ENCODE data around the gene TEDDM1. TPM values are rescaled to one million over a fixed set of nuclear protein-coding genes. Genes with fewer than 3 reads are reported as not detected.

TEDDM1 gene
- total RNA-seq, 1 experiment from 2014 or later, result not detected

GRCh38 chr1:182367926-182368325, 32.5 kb downstream of the TEDDM1 start:
- 0 out of 2 replicates have a peak, but pooled peaks cover 3% of the 10 kb centered on the region for H3K27me3 ChIP-seq (ENCODE audit: low read length)
- no peaks in the 10 kb centered on the region for H3K4me1 ChIP-seq (ENCODE audit: low read length)
- no peak overlapping the region for H3K27ac ChIP-seq (ENCODE audit: low read length)
- no peak overlapping the region for H3K4me3 ChIP-seq (ENCODE audit: low read length)
- no peak overlapping the region for H3K9ac ChIP-seq (ENCODE audit: low read length)
- H3K9me2 ChIP-seq (replicated peaks; ENCODE audit: insufficient read depth, low read length), result no peaks in the 10 kb centered on the region
- no peaks in the 10 kb centered on the region for H3K36me3 ChIP-seq (ENCODE audit: insufficient read depth, low read length)
- DNase-seq, result no peak
- no peaks in the 10 kb centered on the region for H4K20me1 ChIP-seq (ENCODE audit: insufficient read depth, low read depth, low read length)
- no peak overlapping the region for H2AFZ ChIP-seq (ENCODE audit: low read length)
- no peaks in the 10 kb centered on the region for H3K9me3 ChIP-seq (ENCODE audit: low read length)
- H3K79me2 ChIP-seq (ENCODE audit: low read length), result no peaks in the 10 kb centered on the region
- H3K4me2 ChIP-seq (ENCODE audit: low read depth, low read length, poor library complexity, severe bottlenecking), result no peak overlapping the region

- H3K36me3 ChIP-seq (ENCODE audit: insufficient read depth, low read length), result no peaks in the 10 kb centered on the region
- no peak for DNase-seq
- no peak overlapping the region for H3K9ac ChIP-seq (ENCODE audit: low read length)
- H3K4me3 ChIP-seq (ENCODE audit: low read length), result no peak overlapping the region
- H3K9me2 ChIP-seq (replicated peaks; ENCODE audit: insufficient read depth, low read length), result no peaks in the 10 kb centered on the region
- H3K79me2 ChIP-seq (ENCODE audit: low read length), result no peaks in the 10 kb centered on the region
- H3K27ac ChIP-seq (ENCODE audit: low read length), result no peak overlapping the region
- H4K20me1 ChIP-seq (ENCODE audit: insufficient read depth, low read depth, low read length), result no peaks in the 10 kb centered on the region
- H3K27me3 ChIP-seq (ENCODE audit: low read length), result 0 out of 2 replicates have a peak, but pooled peaks cover 3% of the 10 kb centered on the region
- no peak overlapping the region for H3K4me2 ChIP-seq (ENCODE audit: low read depth, low read length, poor library complexity, severe bottlenecking)
- no peaks in the 10 kb centered on the region for H3K4me1 ChIP-seq (ENCODE audit: low read length)
- H2AFZ ChIP-seq (ENCODE audit: low read length), result no peak overlapping the region
- H3K9me3 ChIP-seq (ENCODE audit: low read length), result no peaks in the 10 kb centered on the region
Measured at GRCh38 chr1:182366596-182366995, 33.9 kb downstream of the TEDDM1 start.

- H3K4me3 ChIP-seq (ENCODE audit: low read length), result no peak overlapping the region
- H3K9me3 ChIP-seq (ENCODE audit: low read length), result no peaks in the 10 kb centered on the region
- H4K20me1 ChIP-seq (ENCODE audit: insufficient read depth, low read depth, low read length), result no peaks in the 10 kb centered on the region
- DNase-seq, result no peak
- no peak overlapping the region for H2AFZ ChIP-seq (ENCODE audit: low read length)
- H3K4me1 ChIP-seq (ENCODE audit: low read length), result no peaks in the 10 kb centered on the region
- H3K4me2 ChIP-seq (ENCODE audit: low read depth, low read length, poor library complexity, severe bottlenecking), result no peak overlapping the region
- H3K9me2 ChIP-seq (replicated peaks; ENCODE audit: insufficient read depth, low read length), result no peaks in the 10 kb centered on the region
- no peaks in the 10 kb centered on the region for H3K36me3 ChIP-seq (ENCODE audit: insufficient read depth, low read length)
- H3K27me3 ChIP-seq (ENCODE audit: low read length), result 0 out of 2 replicates have a peak, but pooled peaks cover 3% of the 10 kb centered on the region
- no peak overlapping the region for H3K9ac ChIP-seq (ENCODE audit: low read length)
- no peak overlapping the region for H3K27ac ChIP-seq (ENCODE audit: low read length)
- H3K79me2 ChIP-seq (ENCODE audit: low read length), result no peaks in the 10 kb centered on the region
Measured at GRCh38 chr1:182359645-182360044, 40.8 kb downstream of the TEDDM1 start.

GRCh38 chr1:182357913-182358312, 42.6 kb downstream of the TEDDM1 start:
- H3K27me3 ChIP-seq (ENCODE audit: low read length), result no peaks in the 10 kb centered on the region
- H3K9me2 ChIP-seq (replicated peaks; ENCODE audit: insufficient read depth, low read length), result no peaks in the 10 kb centered on the region
- H3K9me3 ChIP-seq (ENCODE audit: low read length), result no peaks in the 10 kb centered on the region
- no peaks in the 10 kb centered on the region for H3K79me2 ChIP-seq (ENCODE audit: low read length)
- no peak overlapping the region for H3K9ac ChIP-seq (ENCODE audit: low read length)
- no peaks in the 10 kb centered on the region for H4K20me1 ChIP-seq (ENCODE audit: insufficient read depth, low read depth, low read length)
- no peak overlapping the region for H3K4me2 ChIP-seq (ENCODE audit: low read depth, low read length, poor library complexity, severe bottlenecking)
- no peak overlapping the region for H3K27ac ChIP-seq (ENCODE audit: low read length)
- no peak for DNase-seq
- H3K36me3 ChIP-seq (ENCODE audit: insufficient read depth, low read length), result no peaks in the 10 kb centered on the region
- no peak overlapping the region for H3K4me3 ChIP-seq (ENCODE audit: low read length)
- H2AFZ ChIP-seq (ENCODE audit: low read length), result no peak overlapping the region
- H3K4me1 ChIP-seq (ENCODE audit: low read length), result no peaks in the 10 kb centered on the region

- no peak for DNase-seq
- Histone ChIP-seq H3K79me2 (ENCODE audit: low read length) (no peaks in the 10 kb centered on the region), H3K27me3 (ENCODE audit: low read length) (no peaks in the 10 kb centered on the region), H3K9me3 (ENCODE audit: low read length) (no peaks in the 10 kb centered on the region), H3K36me3 (ENCODE audit: insufficient read depth, low read length) (no peaks in the 10 kb centered on the region), H2AFZ (ENCODE audit: low read length) (no peak overlapping the region), H3K9me2 (replicated peaks; ENCODE audit: insufficient read depth, low read length) (no peaks in the 10 kb centered on the region), H3K4me3 (ENCODE audit: low read length) (no peak overlapping the region), H3K4me1 (ENCODE audit: low read length) (no peaks in the 10 kb centered on the region), H3K4me2 (ENCODE audit: low read depth, low read length, poor library complexity, severe bottlenecking) (no peak overlapping the region), H4K20me1 (ENCODE audit: insufficient read depth, low read depth, low read length) (no peaks in the 10 kb centered on the region), H3K27ac (ENCODE audit: low read length) (no peak overlapping the region), H3K9ac (ENCODE audit: low read length) (no peak overlapping the region)
Measured at GRCh38 chr1:182357171-182357570, 43.3 kb downstream of the TEDDM1 start.

GRCh38 chr1:182355723-182356098, 44.8 kb downstream of the TEDDM1 start:
- no peak overlapping the region for H3K9ac ChIP-seq (ENCODE audit: low read length)
- no peaks in the 10 kb centered on the region for H4K20me1 ChIP-seq (ENCODE audit: insufficient read depth, low read depth, low read length)
- H3K4me1 ChIP-seq (ENCODE audit: low read length), result no peaks in the 10 kb centered on the region
- H2AFZ ChIP-seq (ENCODE audit: low read length), result no peak overlapping the region
- H3K9me3 ChIP-seq (ENCODE audit: low read length), result no peaks in the 10 kb centered on the region
- DNase-seq, result no peak
- H3K4me2 ChIP-seq (ENCODE audit: low read depth, low read length, poor library complexity, severe bottlenecking), result no peak overlapping the region
- H3K4me3 ChIP-seq (ENCODE audit: low read length), result no peak overlapping the region
- no peaks in the 10 kb centered on the region for H3K9me2 ChIP-seq (replicated peaks; ENCODE audit: insufficient read depth, low read length)
- H3K79me2 ChIP-seq (ENCODE audit: low read length), result no peaks in the 10 kb centered on the region
- no peak overlapping the region for H3K27ac ChIP-seq (ENCODE audit: low read length)
- H3K36me3 ChIP-seq (ENCODE audit: insufficient read depth, low read length), result no peaks in the 10 kb centered on the region
- H3K27me3 ChIP-seq (ENCODE audit: low read length), result 0 out of 2 replicates have a peak, but pooled peaks cover 2% of the 10 kb centered on the region

- Histone ChIP-seq H3K9me3 (ENCODE audit: low read length) (no peaks in the 10 kb centered on the region), H3K36me3 (ENCODE audit: insufficient read depth, low read length) (no peaks in the 10 kb centered on the region), H3K27me3 (ENCODE audit: low read length) (0 out of 2 replicates have a peak, but pooled peaks cover 2% of the 10 kb centered on the region), H2AFZ (ENCODE audit: low read length) (no peak overlapping the region), H3K4me2 (ENCODE audit: low read depth, low read length, poor library complexity, severe bottlenecking) (no peak overlapping the region), H3K27ac (ENCODE audit: low read length) (no peak overlapping the region), H3K9ac (ENCODE audit: low read length) (no peak overlapping the region), H3K4me1 (ENCODE audit: low read length) (peaks cover 6% of the 10 kb centered on the region), H3K4me3 (ENCODE audit: low read length) (no peak overlapping the region), H3K9me2 (replicated peaks; ENCODE audit: insufficient read depth, low read length) (no peaks in the 10 kb centered on the region), H4K20me1 (ENCODE audit: insufficient read depth, low read depth, low read length) (no peaks in the 10 kb centered on the region), H3K79me2 (ENCODE audit: low read length) (no peaks in the 10 kb centered on the region)
- DNase-seq, result no peak
Measured at GRCh38 chr1:182351790-182352364, 48.6 kb downstream of the TEDDM1 start.

- peaks cover 6% of the 10 kb centered on the region for H3K4me1 ChIP-seq (ENCODE audit: low read length)
- no peak overlapping the region for H3K4me2 ChIP-seq (ENCODE audit: low read depth, low read length, poor library complexity, severe bottlenecking)
- no peak overlapping the region for H3K27ac ChIP-seq (ENCODE audit: low read length)
- no peaks in the 10 kb centered on the region for H3K79me2 ChIP-seq (ENCODE audit: low read length)
- H3K9ac ChIP-seq (ENCODE audit: low read length), result no peak overlapping the region
- H3K9me3 ChIP-seq (ENCODE audit: low read length), result no peaks in the 10 kb centered on the region
- H4K20me1 ChIP-seq (ENCODE audit: insufficient read depth, low read depth, low read length), result no peaks in the 10 kb centered on the region
- 0 out of 2 replicates have a peak, but pooled peaks cover 2% of the 10 kb centered on the region for H3K27me3 ChIP-seq (ENCODE audit: low read length)
- no peak overlapping the region for H2AFZ ChIP-seq (ENCODE audit: low read length)
- H3K4me3 ChIP-seq (ENCODE audit: low read length), result no peak overlapping the region
- no peaks in the 10 kb centered on the region for H3K36me3 ChIP-seq (ENCODE audit: insufficient read depth, low read length)
- H3K9me2 ChIP-seq (replicated peaks; ENCODE audit: insufficient read depth, low read length), result no peaks in the 10 kb centered on the region
- no peak for DNase-seq
Measured at GRCh38 chr1:182350839-182351238, 49.6 kb downstream of the TEDDM1 start.
